ENCODE data around the gene C6orf120. TPM values are rescaled to one million over a fixed set of nuclear protein-coding genes. Genes with fewer than 3 reads are reported as not detected.

The C6orf120 gene
- total and polyA plus RNA-seq, 2 of the 13 experiments (the other 11 are each of a cell fraction or from before 2014, with no cell fraction given): 21.7 to 29.9 TPM

- TF ChIP-seq ZBTB34 (CRISPR knock-in tag; IDR thresholded peaks at IDR 0.05) (no peak; the same call in none of the 2 replicates), ZNF766 (CRISPR knock-in tag; IDR thresholded peaks at IDR 0.05; ENCODE audit: borderline replicate concordance) (peak; percentile 94; the same call in 1 of the 2 replicates), RBFOX2 (IDR thresholded peaks at IDR 0.05; ENCODE audit: low read depth, low read length) (peak; percentile 99), KLF15 (CRISPR knock-in tag; IDR thresholded peaks at IDR 0.05; ENCODE audit: borderline replicate concordance) (peak; percentile 63; the same call in 1 of the 2 replicates), MYC (CRISPR knock-in tag; IDR thresholded peaks at IDR 0.05; ENCODE audit: borderline replicate concordance) (peak; percentile 97), STAT6 (CRISPR knock-in tag; IDR thresholded peaks at IDR 0.05; ENCODE audit: borderline replicate concordance) (peak; percentile 98; the same call in 1 of the 2 replicates), MNT (IDR thresholded peaks at IDR 0.05) (peak; percentile 65), AHDC1 (CRISPR knock-in tag; IDR thresholded peaks at IDR 0.05; ENCODE audit: borderline replicate concordance) (peak; percentile 66; the same call in 1 of the 2 replicates), ZNF629 (CRISPR knock-in tag; conservative IDR thresholded peaks at IDR 0.05) (peak; percentile 62; the same call in 1 of the 2 replicates), NR1H2 (CRISPR knock-in tag; IDR thresholded peaks at IDR 0.05; ENCODE audit: borderline replicate concordance, low read depth) (peak; percentile 96; the same call in 1 of the 2 replicates), PHF20 (CRISPR knock-in tag; IDR thresholded peaks at IDR 0.05) (peak; percentile 99), ZNF501 (CRISPR knock-in tag; IDR thresholded peaks at IDR 0.05) (peak; percentile 94), ZNF234 (CRISPR knock-in tag; conservative IDR thresholded peaks at IDR 0.05) (peak; percentile 94), SMAD3 (CRISPR knock-in tag; IDR thresholded peaks at IDR 0.05) (peak; percentile 74; the same call in 1 of the 2 replicates), SYNCRIP (IDR thresholded peaks at IDR 0.05; ENCODE audit: insufficient read depth, low read depth, low read length) (no peak), ZNF335 (CRISPR knock-in tag; IDR thresholded peaks at IDR 0.05) (peak; percentile 73; the same call in 1 of the 2 replicates)
Measured at GRCh38 chr6:169751242-169752073, 49.5 kb downstream of the C6orf120 start, which contains the start of the genes DYNLT2 and ERMARD (continued).
